UCSD-AML1 (cell line): ENCODE measurements around the gene IMPDH2.

Experiments used
- DNase-seq: peaks from one replicate; lab custom pipeline; 2025; ENCODE audit not compliant: unreplicated experiment; lab: John Stamatoyannopoulos, UW

The IMPDH2 gene

DNA sequence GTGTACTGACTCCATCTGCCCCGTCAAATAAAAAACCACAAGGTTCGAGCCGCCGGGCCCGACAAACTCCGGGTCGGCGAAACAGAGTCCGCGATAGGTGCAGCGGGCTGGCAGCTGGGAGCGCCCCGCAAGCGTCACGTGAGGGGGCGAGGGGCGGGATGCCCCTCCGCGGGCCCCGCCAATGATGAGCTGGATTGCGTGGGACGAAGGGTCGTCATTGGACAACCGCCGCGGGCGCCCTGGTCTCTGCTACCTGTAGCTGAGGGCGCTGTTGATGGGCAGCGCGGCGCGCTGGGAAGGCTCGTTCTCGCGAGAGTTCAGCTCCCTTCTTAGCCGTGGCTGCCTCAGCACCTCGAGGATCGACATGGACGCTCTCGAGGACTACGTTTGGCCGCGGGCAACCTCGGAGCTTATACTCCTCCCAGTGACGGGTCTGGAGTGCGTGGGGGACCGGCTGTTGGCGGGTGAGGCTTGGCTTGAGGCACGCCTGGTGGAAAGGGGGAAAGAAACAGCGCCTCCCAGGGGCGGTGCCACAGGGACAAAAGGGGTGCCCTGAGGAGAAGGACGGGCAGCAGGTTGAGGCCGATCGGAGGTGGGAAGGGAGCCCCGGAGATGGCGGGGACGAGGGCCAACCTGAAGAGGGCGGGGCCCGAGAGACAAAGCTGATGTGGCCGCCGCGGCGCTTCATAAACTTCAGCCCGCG, 22.0 kb downstream of the IMPDH2 start, which contains the start of gene WDR6:
Gene WDR6 (plus strand): TSS at position 324 of the 703 bp plus-strand sequence. CDS start 41 bp downstream, at position 365.
- peak; percentile 96 for DNase-seq

DNA sequence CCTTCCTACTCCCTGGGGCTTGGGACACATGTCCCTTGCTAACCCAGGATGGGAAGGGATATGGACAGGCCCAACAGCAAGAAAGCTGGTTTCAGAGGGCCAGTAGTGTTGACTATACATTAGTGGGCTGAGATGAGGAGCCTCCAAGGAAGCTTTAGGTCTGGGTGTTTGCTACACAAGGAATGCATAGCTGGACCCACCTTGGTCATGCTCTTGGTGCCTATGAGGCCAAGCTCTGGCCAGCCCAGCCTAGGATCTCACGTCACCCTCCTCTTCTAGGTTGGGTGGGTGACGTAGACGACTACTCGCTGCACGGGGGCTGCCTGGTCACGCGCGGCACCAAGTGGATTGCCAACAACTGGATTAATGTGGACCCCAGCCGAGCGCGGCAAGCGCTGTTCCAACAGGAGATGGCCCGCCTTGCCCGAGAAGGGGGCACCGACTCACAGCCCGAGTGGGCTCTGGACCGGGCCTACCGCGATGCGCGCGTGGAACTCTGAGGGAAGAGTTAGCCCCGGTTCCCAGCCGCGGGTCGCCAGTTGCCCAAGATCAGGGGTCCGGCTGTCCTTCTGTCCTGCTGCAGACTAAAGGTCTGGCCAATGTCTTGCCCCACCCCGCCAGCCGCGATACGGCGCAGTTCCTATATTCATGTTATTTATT, 22.7 kb downstream of the IMPDH2 start:
- DNase-seq, result no peak

DNA sequence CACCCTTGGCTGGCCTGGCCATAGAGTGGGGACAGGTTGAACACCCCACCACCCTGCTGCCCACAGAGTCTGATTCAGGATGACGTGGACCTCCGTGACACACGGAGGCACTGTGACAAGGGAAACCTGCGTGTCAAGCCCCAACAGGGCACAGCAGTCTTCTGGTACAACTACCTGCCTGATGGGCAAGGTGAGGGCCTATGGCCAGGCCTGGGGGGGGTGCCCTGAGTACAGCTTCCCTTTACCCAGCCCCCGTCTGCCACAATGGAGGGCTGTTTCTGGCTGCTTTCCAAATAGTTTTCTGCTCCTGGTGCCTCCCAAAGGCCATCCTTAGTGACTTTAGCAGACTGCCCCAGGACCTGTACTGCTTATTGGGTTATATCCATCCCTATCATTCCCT, 23.2 kb downstream of the IMPDH2 start:
- no peak for DNase-seq

DNA sequence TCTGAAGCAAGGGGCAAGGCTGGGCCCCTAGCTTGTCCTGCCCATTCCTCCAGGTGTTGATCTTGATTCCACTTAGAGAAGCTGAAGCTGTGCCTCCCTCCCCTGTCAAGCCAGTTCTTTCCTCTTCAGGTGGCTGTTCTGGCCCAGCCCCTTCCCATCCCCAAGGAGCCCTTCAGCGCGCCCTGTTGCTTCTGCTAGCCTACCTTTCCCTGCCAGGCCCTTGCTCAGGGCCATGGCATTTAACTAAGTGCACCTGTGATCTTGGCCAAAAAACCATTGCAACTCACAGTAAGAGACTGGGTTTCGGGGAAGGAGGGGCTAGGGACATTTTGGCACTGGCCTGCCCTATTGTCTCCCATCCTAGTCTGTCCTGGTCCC, 23.9 kb downstream of the IMPDH2 start:
- no peak for DNase-seq

DNA sequence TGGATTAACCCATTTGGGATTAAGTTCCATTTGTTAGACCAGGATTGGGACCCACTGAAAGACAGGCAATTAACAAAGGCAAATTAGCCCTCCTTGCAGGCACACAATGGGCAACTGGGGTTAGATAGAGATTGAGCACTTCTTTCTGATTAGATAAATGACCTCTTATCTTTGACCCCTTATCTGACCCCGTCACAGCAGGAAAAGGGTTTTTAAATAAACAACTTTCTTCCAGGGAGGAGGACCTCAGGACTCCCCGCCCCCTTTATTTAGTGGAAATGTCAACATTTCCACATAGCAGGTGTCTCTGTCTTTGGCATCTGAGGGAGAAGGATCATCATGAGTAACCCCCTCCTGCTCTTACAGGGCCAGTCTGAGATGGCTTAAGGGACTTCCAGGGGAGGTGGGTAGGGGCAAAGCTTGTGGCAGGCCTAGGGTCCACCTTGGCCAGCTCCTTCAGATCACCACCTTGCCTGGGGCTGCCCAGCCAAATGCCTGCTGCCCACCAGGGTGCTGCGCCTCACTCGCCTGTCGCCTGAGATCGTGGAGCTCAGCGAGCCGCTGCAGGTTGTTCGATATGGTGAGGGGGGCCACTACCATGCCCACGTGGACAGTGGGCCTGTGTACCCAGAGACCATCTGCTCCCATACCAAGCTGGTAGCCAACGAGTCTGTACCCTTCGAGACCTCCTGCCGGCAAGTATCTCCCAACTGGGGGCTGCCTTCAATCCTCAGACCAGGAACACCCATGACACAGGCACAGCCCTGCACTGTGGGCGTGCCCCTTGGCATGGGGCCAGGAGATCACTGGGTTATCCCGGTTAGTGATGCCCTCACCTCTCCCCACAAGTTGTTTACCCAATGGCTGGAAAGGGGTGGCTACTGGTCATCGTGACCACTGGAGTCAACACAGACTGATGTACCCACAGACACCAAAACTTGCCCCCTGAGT, 24.6 kb downstream of the IMPDH2 start:
- no peak for DNase-seq

DNA sequence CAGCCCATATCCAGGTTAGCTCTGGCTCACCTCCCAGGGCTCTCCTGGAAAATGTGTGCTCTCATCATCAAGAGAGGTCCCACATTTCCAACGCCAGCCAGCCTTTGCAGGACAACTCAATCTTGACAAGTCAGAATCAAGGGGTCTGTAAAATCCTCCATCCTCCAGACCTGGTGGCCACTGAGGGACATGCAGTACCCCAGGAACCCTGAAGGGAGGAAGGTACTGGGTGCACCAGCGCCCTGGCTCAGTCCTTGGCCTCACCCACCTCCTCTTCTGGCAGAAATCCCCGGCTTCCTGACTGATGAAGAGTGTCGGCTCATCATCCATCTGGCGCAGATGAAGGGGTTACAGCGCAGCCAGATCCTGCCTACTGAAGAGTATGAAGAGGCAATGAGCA, 28.0 kb downstream of the IMPDH2 start:
- DNase-seq, result no peak

DNA sequence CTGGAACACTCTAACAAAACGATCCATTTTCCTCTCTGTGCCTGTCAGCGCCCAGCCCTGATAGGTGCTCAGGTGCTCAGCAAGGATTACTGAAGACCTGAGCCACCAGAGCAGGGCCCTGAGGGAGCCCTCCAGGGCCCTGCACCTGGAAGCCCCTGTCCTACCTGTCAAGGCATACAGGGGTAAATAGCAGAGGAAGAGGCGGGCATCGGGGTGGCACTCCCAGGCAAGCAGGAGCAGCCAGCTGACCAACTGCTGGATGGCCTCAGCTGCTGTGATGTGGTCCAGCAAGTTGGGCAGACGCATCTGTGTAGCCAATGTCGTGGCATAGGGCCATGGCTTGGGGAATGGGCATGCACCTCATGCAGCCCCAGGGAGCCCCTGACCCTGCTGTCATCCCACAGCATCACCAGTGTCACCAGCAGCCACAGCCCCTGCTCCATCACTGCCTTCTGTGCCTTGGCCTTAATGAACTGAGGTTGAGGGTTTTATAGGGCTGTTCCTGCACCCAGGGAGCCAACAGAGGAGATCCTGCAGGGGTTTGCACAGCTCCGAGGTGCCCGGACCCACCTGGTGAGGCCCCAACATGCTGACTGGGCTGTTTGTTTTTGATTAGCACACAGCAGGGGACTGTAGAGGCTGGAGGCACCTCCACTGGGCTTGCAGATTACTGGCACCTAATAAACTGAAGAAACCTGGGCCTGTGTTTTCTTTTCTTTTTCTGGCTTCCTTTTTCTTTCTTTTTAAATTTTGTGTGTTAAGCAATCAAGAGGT, 29.9 kb downstream of the IMPDH2 start:
- DNase-seq, result no peak

DNA sequence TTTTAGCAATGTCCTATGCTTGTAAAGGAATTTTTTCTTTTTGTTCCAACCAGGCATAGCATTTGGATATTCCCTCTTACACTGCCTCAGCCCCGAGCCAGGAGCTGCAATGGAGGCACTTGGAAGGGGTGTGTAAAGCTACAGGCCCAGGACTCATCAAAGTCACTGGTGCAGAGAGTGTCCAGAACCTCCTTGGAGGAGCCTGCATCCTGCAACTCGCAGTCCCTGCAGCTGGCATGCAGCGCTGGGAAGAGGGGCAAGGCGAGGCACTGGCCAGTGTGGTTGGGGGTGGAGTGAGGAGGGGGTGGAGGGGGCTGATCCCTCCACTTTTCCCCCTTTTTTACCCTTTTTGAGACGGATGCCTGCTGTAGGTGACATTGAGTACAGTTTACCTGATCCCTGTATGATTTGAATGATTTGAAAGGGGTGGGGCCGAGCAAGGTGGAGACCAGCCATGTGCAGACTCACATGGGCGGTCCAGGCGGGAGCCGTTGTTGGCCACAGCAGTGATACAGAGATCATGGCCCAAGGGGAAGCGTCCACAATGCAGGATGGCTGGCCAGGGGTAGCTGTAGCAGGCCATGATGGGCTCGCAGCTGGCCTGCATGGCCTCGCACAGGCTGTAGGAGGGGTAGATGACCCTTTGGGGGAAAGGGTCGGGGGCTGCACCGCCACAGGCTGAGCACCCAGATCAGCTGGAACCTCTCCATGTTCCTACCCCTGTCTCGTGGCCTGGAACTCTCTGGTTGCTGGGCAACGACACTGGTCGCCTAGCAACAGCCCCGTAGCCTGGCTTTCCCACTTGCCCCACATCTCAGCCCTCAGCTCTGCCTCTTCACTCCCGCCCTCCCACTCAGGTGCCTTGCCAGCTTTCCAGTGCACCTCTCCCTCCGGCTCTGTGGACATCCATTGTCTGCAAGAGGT, 31.2 kb downstream of the IMPDH2 start:
- no peak for DNase-seq

DNA sequence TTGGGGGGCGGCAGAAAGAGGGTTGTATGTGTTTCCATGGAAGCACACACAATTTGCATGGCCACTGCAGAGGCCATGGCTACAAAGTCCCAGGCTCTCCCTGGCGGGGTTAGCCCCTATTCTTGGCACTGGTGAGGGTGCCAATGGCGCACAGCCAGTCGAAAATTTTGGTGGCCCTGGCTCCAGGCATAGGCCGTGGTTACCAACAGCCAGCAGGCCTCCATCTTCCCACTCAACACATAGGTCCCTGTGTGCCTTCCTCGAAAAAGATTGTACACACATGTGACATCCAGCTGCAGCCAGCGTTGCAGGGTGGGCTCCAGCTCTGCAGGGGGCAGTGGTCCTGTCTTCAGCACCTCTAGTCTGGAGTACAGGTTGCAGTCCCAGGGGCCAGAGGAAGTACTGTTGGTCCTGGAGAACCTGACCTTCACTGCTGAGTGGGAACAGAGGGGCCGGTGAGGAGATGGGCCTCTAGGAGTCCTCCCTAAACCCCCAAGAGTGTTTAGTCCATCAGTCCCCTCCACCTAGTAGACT, 32.0 kb downstream of the IMPDH2 start:
- no peak for DNase-seq

DNA sequence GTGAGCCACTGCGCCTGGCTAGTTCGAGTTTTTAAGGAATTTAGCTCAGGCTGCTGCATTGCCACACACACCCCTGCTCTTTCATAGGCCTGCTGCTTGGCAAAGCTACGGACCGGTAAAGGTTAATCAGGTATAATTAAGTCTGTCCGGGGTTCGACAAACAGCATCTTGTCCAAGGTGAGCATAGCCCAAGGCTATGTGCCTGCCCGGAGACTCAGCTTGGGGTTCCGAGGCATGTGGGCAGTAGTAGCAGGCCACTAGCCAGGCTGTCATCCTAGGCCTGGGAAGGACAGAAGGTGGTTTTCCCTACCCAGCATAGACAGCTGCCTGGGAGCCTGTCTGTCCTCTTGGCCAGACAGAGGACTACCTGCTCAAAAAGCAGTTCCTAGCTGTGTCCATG, 32.6 kb downstream of the IMPDH2 start:
- DNase-seq, result no peak

DNA sequence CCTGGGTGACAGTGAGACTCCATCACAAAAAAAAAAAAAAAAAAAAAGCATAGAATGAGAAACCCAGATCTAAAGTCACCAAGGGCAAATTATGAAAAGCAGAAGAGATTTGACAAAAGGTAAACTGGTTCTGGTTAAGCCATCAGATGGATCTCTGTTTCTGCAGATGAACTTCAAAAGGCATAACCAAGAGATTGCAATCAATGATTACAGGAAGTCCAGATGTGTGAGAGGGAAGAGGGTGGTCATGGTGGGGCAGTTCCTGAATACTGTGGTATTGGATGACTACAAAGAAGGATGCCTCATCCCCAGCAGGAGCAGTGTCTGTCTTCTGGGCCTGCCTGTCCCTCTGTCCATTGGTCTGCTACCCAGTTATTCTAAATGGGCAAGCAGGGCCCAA, 35.4 kb downstream of the IMPDH2 start:
- no peak for DNase-seq

DNA sequence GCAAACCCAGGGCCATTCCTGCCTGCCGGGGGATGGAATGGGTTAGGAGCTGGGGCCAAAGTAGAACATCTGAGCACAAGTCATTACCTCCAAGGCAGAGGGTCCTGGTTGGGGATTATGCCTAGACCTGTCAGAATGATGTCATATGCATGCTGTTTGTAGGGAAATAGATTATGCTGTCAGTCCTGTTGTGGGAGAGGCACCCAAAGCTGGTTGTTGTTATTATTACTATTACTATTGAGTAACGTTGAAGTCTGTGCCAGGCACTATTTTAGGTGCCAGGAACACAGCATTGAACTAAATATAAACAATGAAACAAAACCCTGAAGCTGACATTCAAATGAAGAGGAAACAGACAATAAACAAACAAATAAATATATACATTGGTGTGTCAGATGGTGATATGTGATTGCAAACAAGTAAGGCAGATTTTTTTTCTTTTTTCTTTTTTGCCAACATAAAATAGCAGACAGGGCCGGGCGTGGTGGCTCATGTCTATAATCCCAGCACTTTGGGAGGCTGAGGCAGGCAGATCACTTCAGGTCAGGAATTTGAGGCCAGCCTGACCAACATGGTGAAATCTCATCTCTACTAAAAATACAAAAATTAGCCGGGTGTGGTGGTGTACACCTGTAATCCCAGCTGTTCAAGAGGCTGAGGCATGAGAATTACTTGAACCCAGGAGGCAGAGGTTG, 37.2 kb downstream of the IMPDH2 start:
- no peak for DNase-seq

DNA sequence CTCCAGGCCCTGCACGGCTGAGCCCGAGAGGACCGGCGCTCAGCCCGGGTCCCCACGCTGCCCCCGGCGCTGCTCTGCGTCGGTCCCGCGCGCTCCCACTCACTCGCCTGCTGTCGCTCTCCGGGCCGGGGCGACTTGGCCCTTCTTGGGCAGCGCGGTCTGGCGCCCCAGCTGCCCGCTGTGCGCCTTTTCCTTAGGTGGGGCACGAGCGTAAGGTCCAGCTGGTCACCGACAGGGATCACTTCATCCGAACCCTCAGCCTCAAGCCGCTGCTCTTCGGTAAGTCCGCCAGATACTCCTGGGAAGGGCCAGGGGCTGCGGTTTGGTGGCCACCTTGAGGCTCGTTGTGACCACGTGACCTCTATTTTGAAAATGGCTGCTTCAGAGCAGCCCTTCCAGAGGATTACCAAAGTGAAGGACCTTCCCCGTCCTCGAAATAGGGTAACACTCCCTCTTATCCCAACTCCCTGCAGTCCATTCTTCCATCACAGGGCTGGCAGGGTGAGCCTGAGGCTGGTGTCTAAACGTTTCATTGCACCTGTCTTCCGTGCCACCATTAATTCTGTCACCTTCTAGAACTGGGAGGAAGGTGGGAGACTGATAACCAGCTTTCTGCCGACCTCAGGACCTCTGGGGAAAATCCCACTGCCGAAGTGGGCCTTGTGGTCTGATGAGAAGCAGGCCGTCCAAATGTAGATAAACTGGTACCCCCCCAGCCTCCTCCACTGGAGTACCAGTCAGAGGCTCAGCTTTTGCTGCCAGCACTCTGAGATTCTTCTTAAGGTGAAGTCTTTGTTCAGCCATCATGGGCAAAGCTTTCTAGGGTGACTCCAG, 38.3 kb downstream of the IMPDH2 start:
- no peak for DNase-seq

DNA sequence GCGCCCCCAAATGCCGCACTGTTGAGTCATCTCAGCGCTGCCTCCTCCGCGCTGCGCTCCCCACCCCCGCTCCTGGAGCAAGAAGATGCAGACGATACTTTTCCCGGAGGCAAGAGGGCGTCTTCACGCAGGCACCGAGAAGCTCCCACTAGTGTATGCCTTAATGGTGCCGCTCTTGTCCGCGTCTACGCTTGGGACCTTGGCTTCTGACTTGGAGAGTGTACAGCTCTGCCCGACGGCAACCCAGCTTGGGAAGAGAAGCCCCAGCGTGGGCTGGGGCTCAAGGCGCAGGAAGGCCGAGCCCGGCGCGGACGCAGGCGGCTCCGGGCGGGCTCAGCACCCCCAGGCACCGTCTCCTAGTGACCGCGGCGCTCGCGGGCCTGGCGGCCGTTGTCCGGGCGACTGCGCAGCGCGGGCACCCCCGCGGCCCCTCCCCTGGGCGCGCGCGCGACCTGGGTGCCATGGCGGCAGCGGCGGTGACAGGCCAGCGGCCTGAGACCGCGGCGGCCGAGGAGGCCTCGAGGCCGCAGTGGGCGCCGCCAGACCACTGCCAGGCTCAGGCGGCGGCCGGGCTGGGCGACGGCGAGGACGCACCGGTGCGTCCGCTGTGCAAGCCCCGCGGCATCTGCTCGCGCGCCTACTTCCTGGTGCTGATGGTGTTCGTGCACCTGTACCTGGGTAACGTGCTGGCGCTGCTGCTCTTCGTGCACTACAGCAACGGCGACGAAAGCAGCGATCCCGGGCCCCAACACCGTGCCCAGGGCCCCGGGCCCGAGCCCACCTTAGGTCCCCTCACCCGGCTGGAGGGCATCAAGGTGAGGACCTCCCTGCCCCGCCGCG, 39.2 kb downstream of the IMPDH2 start, which contains the start of gene P4HTM:
Gene P4HTM (plus strand): TSS at position 446 of the 840 bp plus-strand sequence. CDS start 16 bp downstream, at position 462.
- DNase-seq, result peak; percentile 83

DNA sequence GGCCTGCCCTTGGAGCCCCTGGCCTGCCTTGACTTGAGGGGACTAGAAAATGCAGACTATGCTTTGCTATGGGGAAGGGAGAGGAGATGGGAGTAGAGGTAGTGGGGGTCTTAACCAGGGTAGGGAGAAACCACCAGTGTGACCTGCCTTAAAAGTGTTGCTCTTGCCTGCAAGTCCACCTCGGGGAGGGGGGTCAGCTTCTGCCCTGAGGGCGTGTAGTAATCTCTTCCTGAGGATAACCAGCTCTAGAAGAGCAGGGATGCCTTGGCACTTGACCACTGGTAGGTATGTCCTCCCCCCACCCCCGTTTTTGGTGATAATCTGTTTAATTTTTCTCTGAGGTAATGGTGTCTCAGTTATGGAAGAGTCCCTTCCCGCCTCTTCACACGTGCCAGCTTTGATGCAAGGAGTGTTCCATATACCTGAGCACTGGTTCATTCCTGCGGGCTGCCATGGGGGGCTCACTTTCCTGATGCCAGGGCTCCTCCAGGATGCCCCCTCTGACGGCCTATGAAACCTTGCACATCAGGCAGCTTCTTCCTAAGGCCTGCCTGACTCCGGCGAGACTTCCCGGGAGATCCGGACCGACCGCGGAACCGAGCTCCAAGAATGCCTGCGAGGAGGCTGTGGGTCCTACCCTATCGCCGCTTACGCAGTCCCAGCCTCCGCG, 39.9 kb downstream of the IMPDH2 start:
- no peak for DNase-seq

DNA sequence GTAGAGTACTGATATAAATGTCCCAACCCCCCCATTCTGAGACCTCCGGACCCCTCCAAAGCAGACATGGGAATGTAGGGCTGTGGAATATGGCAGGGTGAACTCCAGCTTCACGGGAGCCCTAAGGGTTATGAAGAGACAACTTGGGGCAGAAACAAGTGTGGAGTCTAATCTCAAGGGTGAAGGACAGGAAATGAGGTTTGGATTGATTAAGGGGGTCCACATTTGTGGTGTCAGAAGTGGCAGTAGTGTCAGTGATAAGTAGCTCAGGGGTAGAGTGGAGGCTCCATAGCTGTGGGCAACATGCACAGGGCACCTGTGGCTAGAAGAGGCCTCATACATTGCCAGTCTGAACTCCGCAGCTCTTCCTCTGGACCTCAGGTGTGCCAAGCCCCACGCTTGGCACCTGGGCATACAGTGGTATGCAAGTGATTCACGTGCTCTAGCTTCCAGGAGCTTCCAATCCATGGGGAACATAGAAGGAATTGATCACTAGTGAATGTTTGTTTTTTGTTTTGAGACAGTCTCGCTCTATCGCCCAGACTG, 43.3 kb downstream of the IMPDH2 start:
- DNase-seq, result no peak
